PC-3 (cell line): ENCODE measurements around the gene TST.

Experiments
- CTCF ChIP-seq: fragments of 300-600 bp; sonication (generic); conservative IDR thresholded peaks from 2 replicates; pipeline ENCODE4 v1.5.1; 2017; ENCODE audit warnings: antibody characterized with exemption, low read depth, mild to moderate bottlenecking, low read length
- EZH2phosphoT487 ChIP-seq: fragments of 300-600 bp; sonication (generic); IDR thresholded peaks from 2 replicates; pipeline ENCODE4 v1.6.1; 2018; ENCODE audit warnings: mild to moderate bottlenecking, antibody characterized with exemption, low read length, borderline replicate concordance

- TF ChIP-seq CTCF, result peak; percentile 38
- TF ChIP-seq EZH2phosphoT487, result no peak
Observed at GRCh38 chr22:36982136-36982535, 37.1 kb downstream of the TST start.
